ACC112 (cell line): Measurements from ENCODE around the gene ITM2C.

Experiments used
- H2AFZ ChIP-seq: fragments of 200-600 bp; sonication (generic); one replicate; pipeline ENCODE4 v1.6.0; 2017; ENCODE audit warnings: antibody characterized with exemption, low read length; ENCODE audit not compliant: unreplicated experiment
- H3K27ac ChIP-seq: fragments of 200-600 bp; sonication (generic); 2 replicates; pipeline ENCODE4 v1.5.1; 2014; ENCODE audit warnings: low read depth, mild to moderate bottlenecking, antibody characterized with exemption, low read length, moderate library complexity
- H3K27me3 ChIP-seq: fragments of 200-600 bp; sonication (generic); 2 replicates; pipeline ENCODE4 v1.6.1; 2014; ENCODE audit warnings: mild to moderate bottlenecking, antibody characterized with exemption, low read length, moderate library complexity, mixed read lengths; ENCODE audit not compliant: insufficient read depth
- H3K36me3 ChIP-seq: fragments of 200-600 bp; sonication (generic); 2 replicates; pipeline ENCODE4 v1.6.1; 2016; ENCODE audit warnings: mild to moderate bottlenecking, antibody characterized with exemption, low read length, moderate library complexity, mixed read lengths; ENCODE audit not compliant: insufficient read depth
- H3K4me1 ChIP-seq: fragments of 200-600 bp; sonication (generic); one replicate; pipeline ENCODE4 v1.6.1; 2016; ENCODE audit warnings: low read length, mixed read lengths; ENCODE audit not compliant: insufficient read depth, unreplicated experiment, control insufficient read depth
- H3K4me3 ChIP-seq: fragments of 200-600 bp; sonication (generic); 2 replicates; pipeline ENCODE4 v1.5.1; 2014; ENCODE audit warnings: mild to moderate bottlenecking, low read depth, low read length
- H3K79me2 ChIP-seq: fragments of 200-600 bp; sonication (generic); one replicate; pipeline ENCODE4 v1.6.0; 2016; ENCODE audit warnings: low read length; ENCODE audit not compliant: control insufficient read depth, unreplicated experiment, insufficient read depth

The ITM2C gene

DNA sequence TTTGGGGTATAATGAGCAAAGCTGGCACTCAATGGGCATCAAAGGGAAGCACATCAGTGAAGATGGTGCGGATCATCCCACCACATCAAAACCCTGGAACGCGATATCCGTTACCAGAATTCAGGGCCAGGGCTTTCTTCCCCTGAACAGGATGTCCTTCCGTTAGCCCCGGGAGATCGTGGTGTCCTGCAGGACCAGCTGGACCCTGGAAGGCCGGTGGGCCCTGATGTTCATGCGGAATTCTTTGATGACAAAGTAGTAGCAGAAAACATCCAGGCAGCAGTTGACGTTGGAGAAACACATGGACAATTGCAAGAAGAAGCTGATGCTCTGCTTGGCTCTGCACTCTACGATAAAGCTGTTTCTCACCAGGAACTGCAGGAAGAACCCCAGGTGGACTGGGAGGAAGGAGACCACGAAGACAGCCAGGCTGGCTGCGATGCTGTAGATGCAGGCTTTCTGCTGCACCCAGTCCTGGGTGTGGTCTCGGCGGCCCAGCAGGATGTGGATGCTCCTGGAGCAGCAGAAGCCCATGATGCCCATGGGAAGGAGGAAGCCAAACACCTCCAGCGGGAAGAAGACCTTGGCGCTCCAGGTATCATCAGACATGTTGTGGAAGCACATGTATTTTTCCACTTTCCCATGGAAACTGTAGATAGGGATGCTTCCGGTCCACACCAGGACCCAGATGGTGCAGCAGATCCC lies 45.3 kb downstream of the ITM2C start:
- H3K79me2 ChIP-seq = no peaks in the 10 kb centered on the region
- H3K4me1 ChIP-seq = peaks cover 11% of the 10 kb centered on the region
- no peak overlapping the region for H3K4me3 ChIP-seq
- H3K36me3 ChIP-seq = no peaks in the 10 kb centered on the region
- no peak overlapping the region for H3K27ac ChIP-seq
- no peak overlapping the region for H2AFZ ChIP-seq
- peaks cover 48% of the 10 kb centered on the region for H3K27me3 ChIP-seq

- H3K27me3 ChIP-seq = peaks cover 55% of the 10 kb centered on the region
- H2AFZ ChIP-seq = no peak overlapping the region
- no peak overlapping the region for H3K27ac ChIP-seq
- H3K4me3 ChIP-seq = no peak overlapping the region
- H3K36me3 ChIP-seq = no peaks in the 10 kb centered on the region
- no peaks in the 10 kb centered on the region for H3K79me2 ChIP-seq
- H3K4me1 ChIP-seq = peaks cover 11% of the 10 kb centered on the region
These were observed 45.9 kb downstream of the ITM2C start for GRCh38 chr2:230910546-230911177.

DNA sequence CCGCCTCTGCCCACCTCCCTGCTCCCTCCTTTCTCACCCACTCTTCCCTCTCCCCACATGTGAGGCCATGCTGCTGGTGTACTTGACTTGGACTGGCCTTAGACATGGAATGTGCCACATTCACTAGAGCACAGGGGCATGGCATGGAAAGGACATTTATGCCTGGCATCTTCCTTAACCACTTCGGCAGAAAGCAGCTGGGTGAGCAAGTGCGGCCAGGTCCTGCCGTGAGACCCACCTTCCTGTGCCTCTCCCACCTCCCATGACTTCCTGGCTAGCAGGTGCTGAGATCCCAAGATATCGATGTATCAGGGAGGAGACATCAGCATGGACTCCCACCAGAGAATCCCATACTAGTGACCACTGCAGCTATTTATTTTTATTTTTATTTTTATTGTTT lies 47.3 kb downstream of the ITM2C start:
- Histone ChIP-seq H3K4me3 (no peak overlapping the region), H2AFZ (no peak overlapping the region), H3K4me1 (peaks cover 11% of the 10 kb centered on the region), H3K27me3 (peaks cover 61% of the 10 kb centered on the region), H3K36me3 (no peaks in the 10 kb centered on the region), H3K27ac (no peak overlapping the region), H3K79me2 (no peaks in the 10 kb centered on the region)

DNA sequence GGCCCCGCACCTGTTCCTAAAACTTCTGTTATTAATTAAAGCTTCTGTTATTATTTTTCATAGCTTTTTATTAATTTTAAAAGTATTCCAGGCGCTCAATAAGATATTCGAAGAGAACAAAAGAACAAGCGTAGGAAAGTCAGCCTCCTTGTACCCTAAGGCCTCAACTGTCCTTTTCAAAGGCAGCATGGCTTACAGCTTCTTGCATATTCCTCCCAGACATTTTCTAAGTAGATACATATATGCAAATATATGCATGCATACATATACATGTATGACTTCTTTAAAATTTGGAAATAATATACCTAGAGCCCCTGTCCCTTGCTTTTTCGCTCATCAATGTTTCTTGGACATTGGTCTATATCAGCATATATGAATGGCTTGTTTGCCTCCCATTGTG lies 48.0 kb downstream of the ITM2C start:
- H3K4me1 ChIP-seq = peaks cover 11% of the 10 kb centered on the region
- no peak overlapping the region for H2AFZ ChIP-seq
- H3K4me3 ChIP-seq = no peak overlapping the region
- H3K79me2 ChIP-seq = no peaks in the 10 kb centered on the region
- no peaks in the 10 kb centered on the region for H3K36me3 ChIP-seq
- H3K27me3 ChIP-seq = peaks cover 66% of the 10 kb centered on the region
- no peak overlapping the region for H3K27ac ChIP-seq

DNA sequence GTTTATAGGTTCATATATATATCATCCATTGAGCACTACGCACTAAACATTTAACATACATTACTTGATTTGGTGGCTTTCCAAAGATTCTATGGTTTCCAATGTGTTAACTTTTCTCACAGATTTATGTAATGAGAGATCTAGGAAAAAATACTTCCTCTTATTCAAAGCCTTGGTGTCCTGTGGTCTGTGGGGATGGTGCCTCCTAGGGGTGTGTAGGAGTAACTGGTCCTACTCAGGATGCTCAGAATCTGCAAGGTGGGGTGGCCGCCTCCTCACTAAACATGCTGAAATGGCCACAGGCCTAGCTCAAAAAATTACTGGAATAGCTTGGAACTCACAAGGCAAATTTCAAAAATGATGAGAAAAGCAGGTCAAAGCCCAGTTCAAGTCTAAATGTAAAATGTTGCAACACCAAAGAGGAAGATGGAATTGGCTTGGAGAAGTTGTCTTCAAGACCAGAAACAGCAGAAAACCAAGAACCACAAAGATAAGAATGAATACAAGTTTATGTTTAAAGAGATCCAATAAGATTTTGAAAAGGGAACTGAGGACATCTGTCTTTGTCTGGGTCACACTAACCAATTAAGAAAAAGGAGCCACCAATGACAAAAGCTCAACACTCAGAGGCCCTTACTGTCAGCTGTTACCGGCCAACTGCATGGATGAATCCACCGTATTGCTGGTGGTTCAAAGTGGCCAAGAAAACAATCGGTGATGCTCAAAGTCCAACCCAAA lies 48.8 kb downstream of the ITM2C start:
- no peaks in the 10 kb centered on the region for H3K79me2 ChIP-seq
- no peak overlapping the region for H3K27ac ChIP-seq
- no peak overlapping the region for H2AFZ ChIP-seq
- H3K36me3 ChIP-seq = no peaks in the 10 kb centered on the region
- no peak overlapping the region for H3K4me3 ChIP-seq
- H3K4me1 ChIP-seq = peaks cover 5% of the 10 kb centered on the region
- H3K27me3 ChIP-seq = peaks cover 75% of the 10 kb centered on the region

GRCh38 chr2:230914886-230915285 lies 50.1 kb downstream of the ITM2C start:
- Histone ChIP-seq H3K4me1 (no peaks in the 10 kb centered on the region), H3K27me3 (peaks cover 84% of the 10 kb centered on the region), H3K4me3 (no peak overlapping the region), H3K36me3 (no peaks in the 10 kb centered on the region), H3K79me2 (no peaks in the 10 kb centered on the region), H2AFZ (no peak overlapping the region), H3K27ac (no peak overlapping the region)

DNA sequence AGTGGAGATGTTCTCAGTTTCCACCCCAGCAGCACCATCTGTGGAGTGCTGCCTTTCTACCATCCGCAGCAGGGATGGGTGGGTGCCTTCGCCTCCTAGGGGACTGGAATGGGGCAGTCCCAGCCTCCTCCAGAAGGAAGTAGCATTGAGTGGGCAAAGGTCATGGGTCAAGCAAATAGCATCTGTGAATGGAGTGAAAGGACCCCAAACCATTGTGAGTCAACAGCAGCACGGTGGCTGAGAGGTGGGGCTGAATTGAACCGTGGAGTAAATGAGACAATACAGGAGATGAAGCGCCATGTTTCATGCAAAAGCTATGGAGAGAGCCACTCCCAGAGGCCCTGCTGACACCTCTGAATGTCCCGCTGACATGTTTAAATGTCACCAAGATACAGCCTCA lies 50.6 kb downstream of the ITM2C start:
- Histone ChIP-seq H3K4me1 (no peaks in the 10 kb centered on the region), H3K36me3 (no peaks in the 10 kb centered on the region), H3K27ac (no peak overlapping the region), H3K79me2 (no peaks in the 10 kb centered on the region), H3K27me3 (peaks cover 83% of the 10 kb centered on the region), H2AFZ (no peak overlapping the region), H3K4me3 (no peak overlapping the region)

GRCh38 chr2:230916218-230916617 lies 51.5 kb downstream of the ITM2C start:
- Histone ChIP-seq H3K36me3 (no peaks in the 10 kb centered on the region), H3K27me3 (peaks cover 82% of the 10 kb centered on the region), H3K27ac (no peak overlapping the region), H2AFZ (no peak overlapping the region), H3K4me3 (no peak overlapping the region), H3K79me2 (no peaks in the 10 kb centered on the region), H3K4me1 (no peaks in the 10 kb centered on the region)

- Histone ChIP-seq H3K79me2 (no peaks in the 10 kb centered on the region), H3K27ac (no peak overlapping the region), H3K4me3 (no peak overlapping the region)
These were observed 54.5 kb downstream of the ITM2C start for GRCh38 chr2:230919240-230919639.

GRCh38 chr2:230919681-230920080 lies 54.9 kb downstream of the ITM2C start:
- no peaks in the 10 kb centered on the region for H3K36me3 ChIP-seq
- H2AFZ ChIP-seq = no peak overlapping the region
- no peak overlapping the region for H3K4me3 ChIP-seq
- H3K27me3 ChIP-seq = peaks cover 60% of the 10 kb centered on the region
- no peak overlapping the region for H3K27ac ChIP-seq
- H3K4me1 ChIP-seq = no peaks in the 10 kb centered on the region
- H3K79me2 ChIP-seq = no peaks in the 10 kb centered on the region

More at GRCh38 chr2:230919240-230919639, 54.5 kb downstream of the ITM2C start:
- Histone ChIP-seq H2AFZ (no peak overlapping the region), H3K4me1 (no peaks in the 10 kb centered on the region), H3K36me3 (no peaks in the 10 kb centered on the region), H3K27me3 (peaks cover 63% of the 10 kb centered on the region)
